MM.1S (cell line): Measurements from ENCODE around the gene SIK2.

Source experiments
- CTCF ChIP-seq: fragments of 300-600 bp; sonication (generic); IDR thresholded peaks from 2 replicates; pipeline ENCODE4 v1.5.1; 2016; ENCODE audit warnings: antibody characterized with exemption, low read length, mixed read lengths
- EZH2 ChIP-seq: fragments of 300-600 bp; sonication (generic); optimal IDR thresholded peaks from 2 replicates; pipeline ENCODE3; 2017; ENCODE audit warnings: low read depth, mild to moderate bottlenecking, antibody characterized with exemption, low read length, mixed read lengths

GRCh38 chr11:111561306-111561705 is 40.9 kb upstream of the SIK2 start:
- TF ChIP-seq CTCF (no peak), EZH2 (no peak)
